CD1c-positive myeloid dendritic cell (primary cell): ENCODE measurements around the gene GZMH.
"Not testable (repeated sequence)": the region's sequence is repeated elsewhere in the genome, so short reads cannot be mapped to it uniquely, and the experiment has no call there.

Source experiments
- DNase-seq: peaks from one replicate; pipeline ENCODE4 v3.0.0-alpha.2; 2016; ENCODE audit errors: extremely low spot score

The GZMH gene

GRCh38 chr14:24595073-24595808 lies 14.2 kb downstream of the GZMH start:
- DNase-seq, result no peak

DNA sequence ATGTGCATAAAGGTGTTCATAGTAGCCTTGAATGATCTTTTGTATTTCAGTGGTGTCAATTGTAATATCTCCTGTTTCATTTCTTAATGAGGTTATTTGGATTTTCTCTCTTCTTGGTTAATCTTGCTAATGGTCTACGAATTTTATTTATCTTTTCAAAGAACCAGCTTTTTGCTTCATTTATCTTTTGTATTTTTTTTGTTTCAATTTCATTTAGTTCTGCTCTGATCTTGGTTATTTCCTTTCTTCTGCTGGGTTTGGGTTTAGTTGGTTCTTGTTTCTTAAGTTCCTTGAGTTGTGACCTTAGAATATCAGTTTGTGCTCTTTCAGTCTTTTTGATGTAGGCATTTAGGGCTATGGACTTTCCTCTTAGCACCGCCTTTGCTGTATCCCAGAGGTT lies 18.5 kb downstream of the GZMH start:
- not testable (repeated sequence) for DNase-seq

DNA sequence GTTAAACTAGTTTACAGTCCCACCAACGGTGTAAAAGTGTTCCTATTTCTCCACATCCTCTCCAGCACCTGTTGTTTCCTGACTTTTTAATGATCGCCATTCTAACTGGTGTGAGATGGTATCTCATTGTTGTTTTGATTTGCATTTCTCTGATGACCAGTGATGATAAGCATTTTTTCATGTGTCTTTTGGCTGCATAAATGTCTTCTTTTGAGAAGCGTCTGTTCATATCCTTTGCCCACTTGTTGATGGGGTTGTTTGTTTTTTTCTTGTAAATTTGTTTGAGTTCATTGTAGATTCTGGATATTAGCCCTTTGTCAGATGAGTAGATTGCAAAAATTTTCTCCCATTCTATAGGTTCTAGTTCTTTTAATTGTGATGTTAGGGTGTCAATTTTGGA lies 25.1 kb downstream of the GZMH start:
- DNase-seq, result not testable (repeated sequence)

DNA sequence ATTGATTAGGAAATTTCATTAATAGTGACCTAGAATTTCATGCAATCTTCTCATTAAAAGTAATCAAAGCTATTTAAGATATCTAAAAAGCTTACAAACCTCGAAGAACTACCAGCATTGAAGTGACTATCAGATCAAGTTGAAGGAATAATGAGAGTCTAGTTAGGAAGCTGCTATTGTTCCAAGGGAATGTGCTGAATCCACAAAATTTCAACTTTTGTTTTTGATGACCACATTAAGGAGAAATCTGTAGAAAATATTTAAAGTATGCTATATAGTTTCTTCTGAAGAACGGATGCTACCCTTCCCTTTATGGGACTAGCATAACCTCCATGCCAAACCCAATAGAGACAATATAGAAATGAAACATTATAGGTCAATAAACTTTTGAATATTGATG lies 30.9 kb downstream of the GZMH start:
- DNase-seq, result no peak

- DNase-seq, result peak; percentile 22
These were observed 32.7 kb downstream of the GZMH start for GRCh38 chr14:24576771-24577170.

GRCh38 chr14:24576182-24576581 lies 33.3 kb downstream of the GZMH start, which contains the start of gene CTSG:
Gene CTSG (minus strand): TSS chr14:24576250. CDS start chr14:24576223, 27 bp downstream.
- DNase-seq, result peak; percentile 35

DNA sequence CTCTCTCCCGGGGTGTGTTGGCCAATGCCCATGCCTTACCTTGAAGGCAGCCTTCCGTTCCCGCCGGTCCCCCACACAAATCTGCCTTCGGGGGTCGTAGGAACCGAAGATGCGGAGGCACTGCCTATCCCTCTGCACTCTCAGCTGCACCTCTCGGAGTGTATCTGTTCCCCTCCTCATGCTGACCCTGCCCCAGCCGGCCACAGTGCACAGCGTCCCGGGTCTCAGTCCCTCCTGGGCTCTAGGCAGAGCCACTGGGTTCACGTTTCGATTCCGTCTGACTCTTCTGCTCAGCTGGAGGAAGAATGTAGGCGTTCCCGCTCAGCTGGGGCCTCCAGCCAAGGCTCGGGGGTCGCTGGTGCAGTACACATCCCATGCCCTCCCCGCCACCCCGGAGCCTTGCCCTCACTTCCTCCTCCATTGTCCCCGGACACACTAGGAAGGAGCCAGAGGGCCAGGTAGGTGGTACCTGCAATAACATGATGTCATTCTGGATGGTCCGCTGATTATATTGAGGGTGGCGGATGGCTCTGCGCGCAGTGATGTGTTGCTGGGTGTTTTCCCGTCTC lies 35.2 kb downstream of the GZMH start:
- DNase-seq, result no peak

DNA sequence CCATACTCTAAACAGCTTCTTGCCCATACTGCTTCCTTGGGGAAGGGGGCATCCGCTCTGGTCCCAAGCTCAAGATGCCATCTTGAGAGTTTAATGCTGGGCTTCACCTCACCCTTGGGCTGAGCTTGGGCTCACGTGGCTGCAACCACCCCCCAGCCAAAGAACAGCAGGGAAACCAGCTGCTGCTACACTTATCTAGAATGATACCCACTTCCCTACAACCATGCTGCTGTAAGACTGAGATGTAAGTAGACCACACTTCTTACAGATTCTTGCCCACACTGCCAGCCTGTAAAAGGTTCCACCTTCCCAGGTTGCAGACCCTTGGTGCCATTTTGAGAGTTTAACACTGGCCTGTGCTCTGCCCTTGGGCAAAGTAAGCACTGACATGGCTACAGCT lies 43.2 kb downstream of the GZMH start:
- DNase-seq, result no peak

GRCh38 chr14:24565766-24566165 lies 43.7 kb downstream of the GZMH start:
- no peak for DNase-seq

DNA sequence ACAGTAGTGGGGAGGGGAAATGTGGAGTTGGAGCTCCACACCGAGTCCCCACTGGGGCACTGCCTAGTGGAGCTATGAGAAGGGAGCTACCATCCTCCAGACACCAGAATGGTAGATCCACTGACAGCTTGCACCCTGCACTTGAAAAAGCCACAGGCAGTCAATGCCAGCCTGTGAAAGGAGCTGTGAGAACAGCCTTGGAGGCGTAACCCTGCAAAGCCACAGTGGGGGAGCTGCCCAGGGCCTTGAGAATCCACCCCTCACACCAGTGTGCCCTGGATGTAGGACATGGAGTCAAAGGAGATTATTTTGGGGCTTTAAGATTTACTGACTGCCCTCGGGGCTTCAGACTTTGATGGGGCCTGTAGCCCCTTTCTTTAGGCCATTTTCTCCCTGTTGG lies 46.0 kb downstream of the GZMH start:
- no peak for DNase-seq

GRCh38 chr14:24556756-24557155 lies 52.7 kb downstream of the GZMH start:
- DNase-seq, result no peak
